HEK293T (cell line): Measurements from ENCODE around the gene PACS2.

Experiments
- ARNT ChIP-seq: fragments of 450-650 bp; IDR thresholded peaks from 2 replicates; pipeline ENCODE4 v1.6.1; 2017; ENCODE audit warnings: mild to moderate bottlenecking
- FOXM1 ChIP-seq: fragments of 450-650 bp; IDR thresholded peaks from 2 replicates; pipeline ENCODE4 v1.6.1; 2017; ENCODE audit warnings: mild to moderate bottlenecking, borderline replicate concordance

DNA sequence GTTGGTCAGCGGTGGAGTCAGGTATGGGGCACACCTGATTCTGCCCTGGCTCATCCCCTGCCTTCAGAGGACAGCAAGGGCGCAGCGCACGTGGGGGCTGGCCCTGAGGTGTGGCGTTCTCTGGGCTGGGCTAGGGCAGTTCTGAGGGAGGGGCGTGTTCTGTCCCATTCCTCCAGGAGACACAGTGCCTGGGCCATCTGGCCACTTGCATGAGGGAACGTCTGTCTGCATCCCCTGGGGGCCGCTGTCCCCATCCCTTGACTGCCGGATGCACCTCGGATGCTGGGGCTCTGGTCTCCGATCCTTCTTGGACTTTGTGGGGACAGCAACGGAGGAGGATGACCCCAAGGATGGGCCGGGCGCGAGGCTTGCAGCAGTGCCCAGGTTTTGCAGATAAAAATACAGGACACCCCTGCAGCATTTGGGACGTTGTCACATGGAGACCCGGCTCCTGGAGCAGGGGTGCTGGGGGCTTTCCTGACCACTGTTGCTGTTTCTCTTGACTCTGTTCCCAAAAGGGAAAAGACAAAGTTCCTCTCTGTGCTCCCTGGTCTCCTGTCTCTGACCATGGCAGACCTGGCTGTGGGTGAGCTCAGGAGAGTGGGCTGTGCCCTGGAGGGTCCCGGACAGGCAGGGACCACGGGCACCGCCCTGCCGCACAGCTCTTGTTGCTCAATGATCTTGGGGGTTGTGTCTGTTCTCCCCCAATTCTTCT is 112.0 kb downstream of the PACS2 start:
- TF ChIP-seq ARNT: no peak
- TF ChIP-seq FOXM1: no peak
